ENCODE results near the gene ACKR1. TPM values are rescaled to one million over a fixed set of nuclear protein-coding genes. Genes with fewer than 3 reads are reported as not detected.

ACKR1 gene
- total RNA-seq, 2 donors from 2014 or later, result not detected

Other genes starting within 250 kb of the ACKR1 start
- 100 to 1,000 TPM; 226 to 314 TPM for gene IFI16, start 195.0 kb upstream of the ACKR1 start, total RNA-seq
- gene AIM2, start 128.1 kb upstream of the ACKR1 start, total RNA-seq, result 10 to 100 TPM; 14.4 to 23.6 TPM
- gene CADM3, start 33.3 kb upstream of the ACKR1 start, total RNA-seq, result not detected
- under 1 TPM; 0.20 to 0.21 TPM for gene FCER1A, start 97.5 kb downstream of the ACKR1 start, total RNA-seq
- gene OR10J4, start 227.3 kb downstream of the ACKR1 start, total RNA-seq, result not detected
- not detected for gene OR10J1, start 234.8 kb downstream of the ACKR1 start, total RNA-seq